NCI-H526 (cell line): ENCODE results near the gene TULP3.
"Not testable (repeated sequence)": the region's sequence is repeated elsewhere in the genome, so short reads cannot be mapped to it uniquely, and the experiment has no call there.

Experiments
- DNase-seq, 2 experiments: peaks; one replicate each; lab custom pipeline; 2025; lab: John Stamatoyannopoulos, UW

The TULP3 gene, protein sequence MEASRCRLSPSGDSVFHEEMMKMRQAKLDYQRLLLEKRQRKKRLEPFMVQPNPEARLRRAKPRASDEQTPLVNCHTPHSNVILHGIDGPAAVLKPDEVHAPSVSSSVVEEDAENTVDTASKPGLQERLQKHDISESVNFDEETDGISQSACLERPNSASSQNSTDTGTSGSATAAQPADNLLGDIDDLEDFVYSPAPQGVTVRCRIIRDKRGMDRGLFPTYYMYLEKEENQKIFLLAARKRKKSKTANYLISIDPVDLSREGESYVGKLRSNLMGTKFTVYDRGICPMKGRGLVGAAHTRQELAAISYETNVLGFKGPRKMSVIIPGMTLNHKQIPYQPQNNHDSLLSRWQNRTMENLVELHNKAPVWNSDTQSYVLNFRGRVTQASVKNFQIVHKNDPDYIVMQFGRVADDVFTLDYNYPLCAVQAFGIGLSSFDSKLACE

DNA sequence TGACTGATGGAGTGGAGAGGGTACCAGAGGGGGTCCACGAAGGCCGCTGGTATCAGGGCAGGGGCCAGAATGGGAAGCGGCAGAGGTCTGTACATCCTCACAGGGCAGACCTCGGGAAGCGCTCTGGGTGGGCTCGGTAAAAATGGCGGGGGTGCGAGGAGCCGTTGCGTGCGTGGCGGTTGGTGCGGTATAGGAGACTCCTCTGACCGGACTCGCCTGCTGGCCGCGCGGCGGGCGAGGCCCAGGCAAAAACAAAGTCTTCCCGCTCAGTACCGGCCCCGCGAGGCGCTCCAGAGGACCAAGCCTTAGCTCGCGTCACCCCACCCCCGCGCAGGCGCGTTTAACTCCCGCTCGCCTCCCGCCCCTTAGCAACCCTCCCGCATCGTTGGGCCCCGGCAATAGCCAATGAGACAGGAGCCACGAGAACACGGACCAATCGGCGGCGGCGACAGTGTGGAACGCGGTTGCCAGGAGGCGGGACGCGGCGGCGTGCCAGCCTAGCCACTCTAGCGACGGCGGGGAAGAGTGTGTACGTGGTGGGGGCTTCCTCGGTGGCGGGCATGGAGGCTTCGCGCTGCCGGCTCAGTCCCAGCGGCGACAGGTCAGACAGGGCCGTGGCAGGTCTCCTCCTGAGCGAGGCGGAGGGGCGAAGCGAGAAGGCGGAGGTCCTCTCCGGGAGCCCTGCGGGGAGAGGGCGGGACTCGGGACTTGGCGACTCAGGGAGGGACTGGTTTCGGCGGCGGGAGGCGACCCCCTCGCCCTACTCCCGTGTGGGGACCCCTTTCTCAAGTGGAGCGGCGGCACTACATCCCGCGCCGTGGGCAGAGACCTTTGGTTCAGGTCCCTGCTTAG is at the start of gene TULP3:
TULP3 (plus strand) TSS at position 504 of the 852 bp plus-strand sequence; CDS start at position 561, 57 bp downstream.
- DNase-seq = peak; percentile 95 to 98

DNA sequence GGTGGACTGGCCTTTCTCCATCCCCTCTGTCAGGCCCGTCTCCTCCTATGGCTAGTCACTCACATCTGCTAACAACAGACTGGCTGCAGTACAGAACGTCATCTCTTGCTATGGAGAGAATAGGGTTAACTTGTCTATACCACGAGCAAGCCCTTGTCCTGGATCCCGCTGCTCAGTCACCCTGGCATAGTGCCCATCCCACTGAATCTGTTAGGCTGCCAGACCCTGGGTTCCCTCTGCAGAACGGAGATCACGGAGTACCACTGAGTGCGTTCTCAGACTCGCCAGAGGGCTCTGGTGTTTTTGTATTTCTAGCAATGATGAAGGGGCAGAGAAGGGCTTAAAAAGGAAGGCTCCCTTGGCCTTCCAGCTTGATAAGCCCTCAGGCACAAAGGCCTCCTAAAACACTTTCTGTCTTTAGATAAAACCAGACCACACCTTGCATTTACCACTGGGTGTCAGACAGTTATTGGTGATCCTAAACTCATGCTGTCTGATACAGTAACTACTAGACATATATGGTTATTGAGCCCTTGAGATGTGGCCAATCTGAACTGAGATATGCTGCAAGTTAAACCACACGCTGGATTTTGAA is 49.5 kb upstream of the TULP3 start:
- no peak for DNase-seq

DNA sequence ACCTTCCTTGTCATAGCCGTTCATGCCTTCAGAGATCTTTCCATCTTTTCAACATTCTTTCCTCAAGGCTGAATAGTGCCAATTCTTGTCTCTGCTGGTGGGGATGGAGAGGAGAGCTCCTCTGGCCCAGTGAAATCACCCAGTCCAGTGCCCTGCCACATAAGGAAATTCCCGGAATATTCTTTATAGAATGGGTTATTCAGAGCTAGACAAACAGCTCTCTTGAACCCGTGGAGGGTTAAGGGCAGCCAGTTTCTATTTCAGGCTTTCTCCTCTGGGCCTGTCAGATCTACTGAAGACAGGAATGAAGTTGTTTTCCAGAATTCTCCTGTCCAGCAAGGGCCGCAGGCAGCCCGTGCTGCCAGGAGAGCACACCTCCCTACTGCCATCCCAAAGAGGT is 47.7 kb upstream of the TULP3 start:
- no peak for DNase-seq

DNA sequence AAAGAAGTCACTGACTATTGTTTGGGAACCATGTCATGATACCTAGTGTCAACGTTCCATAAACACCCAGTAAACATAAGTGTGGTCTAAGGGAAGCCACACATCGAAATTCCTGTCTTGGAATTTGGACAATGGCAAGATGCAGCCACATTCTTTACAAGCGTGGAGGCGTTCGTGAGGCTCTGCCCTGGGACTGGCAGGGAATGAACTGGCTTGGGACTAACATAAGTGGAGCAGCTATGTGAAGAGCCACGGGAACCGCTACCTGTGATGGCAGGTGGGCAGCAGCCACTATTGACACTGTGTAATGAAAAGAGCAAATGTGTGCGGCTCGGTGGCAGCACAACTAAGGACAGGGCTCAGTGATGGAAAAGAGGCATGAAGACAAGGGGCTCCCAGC is 45.9 kb upstream of the TULP3 start:
- DNase-seq = no peak

DNA sequence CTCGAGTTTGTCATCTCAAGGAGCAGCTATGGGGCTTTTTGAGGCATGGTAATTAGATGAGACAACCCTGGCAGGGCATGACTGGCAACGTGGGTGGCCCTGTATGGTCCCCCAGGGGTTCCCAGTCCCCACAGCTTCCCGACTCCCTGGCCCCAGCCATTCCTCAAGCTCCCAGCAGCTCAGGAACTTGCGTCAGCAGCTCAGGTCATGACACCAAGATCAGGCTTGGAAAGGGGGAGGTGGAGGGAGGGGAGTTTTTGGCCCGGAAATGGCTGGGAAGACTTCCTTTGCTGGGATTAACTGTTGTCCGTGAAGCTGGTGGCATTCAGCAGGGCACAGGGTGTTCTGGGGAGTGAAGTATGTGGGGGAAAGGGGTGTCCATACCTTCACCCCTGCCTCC is 45.4 kb upstream of the TULP3 start:
- no peak for DNase-seq

DNA sequence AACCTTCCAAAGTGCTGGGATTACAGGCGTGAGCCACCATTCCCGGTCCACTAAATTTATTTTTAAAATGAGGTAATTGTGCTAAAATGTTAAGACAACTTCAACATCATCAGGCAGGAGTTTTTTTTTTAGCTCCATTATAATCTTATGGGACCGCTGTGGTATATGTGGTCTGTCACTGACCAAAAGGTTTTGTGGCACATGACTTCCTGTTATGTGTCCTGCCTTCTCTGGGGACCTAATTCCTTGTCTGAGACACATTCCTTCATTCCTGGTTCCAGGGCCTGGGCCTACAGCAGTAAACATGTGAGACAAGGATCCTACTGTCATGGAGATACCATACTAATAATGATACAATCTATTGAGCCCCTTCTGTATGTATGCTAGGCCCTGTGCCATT is 38.8 kb upstream of the TULP3 start:
- DNase-seq = no peak

DNA sequence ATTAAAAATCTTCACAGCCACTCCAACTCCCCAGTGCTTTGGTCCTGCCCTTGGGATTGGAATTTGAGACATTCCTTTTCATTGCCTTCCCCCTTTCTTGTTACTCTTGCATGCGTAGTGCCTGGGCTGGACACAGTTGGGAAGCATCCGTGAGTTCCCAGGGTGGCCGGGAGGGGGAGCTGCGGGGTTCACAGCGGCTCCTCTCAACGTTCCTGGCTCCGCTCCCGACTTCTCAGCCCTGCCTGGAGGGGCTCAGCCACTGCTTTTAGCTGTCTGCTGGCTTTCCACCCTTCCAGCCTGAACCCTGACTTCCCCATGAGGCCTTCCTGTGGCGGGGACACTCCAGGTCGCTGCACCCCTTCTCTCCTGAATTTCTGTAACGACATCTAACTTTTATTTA is 37.1 kb upstream of the TULP3 start:
- DNase-seq = peak; percentile 32 to 79

DNA sequence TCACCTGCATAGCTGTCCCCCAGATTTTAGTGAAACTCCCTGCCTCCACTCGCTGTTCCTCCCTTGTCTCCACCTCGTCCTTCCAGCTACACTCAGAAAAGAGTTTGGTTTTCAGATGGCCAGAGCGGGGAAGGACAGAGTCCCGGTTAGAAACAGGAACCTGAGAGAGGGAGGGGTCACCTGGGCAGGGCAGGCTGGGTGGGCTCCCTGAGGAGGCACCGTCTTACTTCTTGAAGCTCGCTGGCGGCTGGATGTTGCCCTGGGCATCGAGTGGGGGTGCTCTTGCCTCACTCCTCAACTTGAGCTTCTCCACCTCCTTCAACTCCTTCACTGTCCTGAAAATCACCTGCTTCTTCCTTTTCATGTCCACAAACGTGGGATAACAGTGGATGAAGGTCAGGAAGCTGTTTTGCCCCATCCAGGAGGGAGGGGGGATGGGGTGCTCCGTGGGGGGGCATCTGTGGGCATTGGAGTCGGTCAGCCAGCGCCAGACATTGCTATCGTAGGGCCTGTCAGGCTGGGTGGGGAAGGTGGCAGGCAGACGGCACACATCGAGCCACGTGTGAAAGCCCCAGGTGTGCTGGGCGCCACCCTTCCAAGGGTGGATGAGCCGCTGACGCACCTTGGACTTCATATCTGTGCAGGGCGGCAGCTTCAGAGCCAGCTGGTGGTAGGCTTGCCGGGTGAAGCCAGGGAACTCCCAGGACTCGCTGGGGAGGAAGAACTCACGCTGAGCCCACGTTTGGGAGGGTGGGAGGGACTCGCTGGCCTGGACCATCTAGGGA is 35.8 kb upstream of the TULP3 start:
- peak; percentile 18 to 69 for DNase-seq

DNA sequence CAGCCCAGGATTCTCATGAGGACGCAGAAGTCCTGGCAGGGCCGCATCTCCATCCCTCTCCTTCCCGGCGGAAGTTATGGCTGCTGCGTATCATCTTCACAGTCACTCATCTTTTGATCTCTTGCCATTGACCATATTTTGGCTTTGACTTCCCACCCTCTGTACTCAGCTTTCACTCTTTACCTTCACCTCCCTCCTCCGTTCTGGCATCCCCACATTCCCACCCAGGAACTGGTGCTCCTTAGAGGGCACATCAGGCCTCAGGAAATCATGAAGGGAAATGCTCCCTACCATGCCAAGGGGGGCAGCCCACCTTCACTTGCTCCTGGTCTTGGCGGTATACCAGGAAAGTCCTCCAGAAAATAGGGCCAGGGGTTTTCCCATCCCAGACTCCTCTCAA is 35.1 kb upstream of the TULP3 start:
- DNase-seq = no peak

DNA sequence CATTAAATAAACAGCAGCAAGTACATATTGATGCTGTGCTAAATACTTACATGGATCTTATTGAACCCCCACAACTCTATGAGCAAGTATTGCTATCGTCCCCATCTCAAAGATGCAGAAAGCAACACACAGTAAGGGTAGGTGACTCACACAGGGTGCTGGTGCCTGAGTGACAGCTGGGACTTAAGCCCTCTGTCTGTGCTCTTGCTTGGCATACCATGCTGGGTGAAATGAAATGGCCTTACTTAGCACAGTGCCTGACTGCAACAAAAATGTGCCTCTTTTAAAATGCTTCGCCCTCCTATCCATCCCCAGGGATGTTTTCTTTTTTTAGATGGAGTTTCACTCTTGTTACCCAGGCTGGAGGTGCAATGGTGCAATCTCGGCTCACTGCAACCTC is 34.6 kb upstream of the TULP3 start:
- no peak for DNase-seq

DNA sequence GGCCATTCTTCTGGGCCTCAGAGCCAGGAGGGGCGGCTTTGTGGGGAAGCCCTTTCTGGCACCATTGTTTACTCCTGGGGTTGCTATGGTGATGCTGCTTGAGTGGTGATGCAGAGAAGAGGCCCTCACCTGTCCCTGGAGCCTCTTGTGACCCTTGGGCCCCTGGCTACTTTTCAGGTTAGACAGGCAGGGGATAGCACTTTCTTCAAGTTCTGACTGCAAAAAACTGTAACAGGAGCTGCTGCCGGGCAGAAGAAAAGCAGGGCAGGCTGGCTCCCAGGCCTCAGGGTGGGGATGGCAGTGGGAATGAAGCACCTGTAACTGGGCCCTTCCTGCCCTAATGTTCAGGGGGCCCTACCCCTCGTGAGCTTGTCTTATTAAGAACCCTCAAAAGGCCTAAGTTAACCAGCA is 33.7 kb upstream of the TULP3 start, which contains the start of gene TEX52:
TEX52 (minus strand) TSS at position 19 of the 411 bp plus-strand sequence; CDS start at position 6, 13 bp downstream.
- DNase-seq = peak in 1 of 2 experiments; percentile 43

DNA sequence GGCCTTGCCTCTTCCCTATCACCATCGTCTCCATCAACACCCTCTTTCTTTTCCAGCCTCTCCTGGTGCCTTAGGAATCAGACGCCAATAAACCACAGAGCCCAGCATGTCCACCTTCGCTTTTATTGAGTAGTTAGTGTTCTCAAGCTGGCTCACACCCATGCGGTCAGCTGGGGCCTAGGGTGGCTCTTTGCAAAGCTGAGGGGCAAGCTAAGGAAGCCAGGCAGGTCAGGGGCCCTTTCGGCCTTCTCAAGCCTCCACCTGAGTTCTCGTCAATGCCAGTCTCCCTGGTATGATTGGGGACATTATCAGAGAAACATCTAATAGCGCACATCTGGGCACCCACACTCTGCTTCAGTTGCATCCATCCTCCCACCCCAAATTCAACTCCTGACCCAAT is 33.1 kb upstream of the TULP3 start:
- DNase-seq = no peak

DNA sequence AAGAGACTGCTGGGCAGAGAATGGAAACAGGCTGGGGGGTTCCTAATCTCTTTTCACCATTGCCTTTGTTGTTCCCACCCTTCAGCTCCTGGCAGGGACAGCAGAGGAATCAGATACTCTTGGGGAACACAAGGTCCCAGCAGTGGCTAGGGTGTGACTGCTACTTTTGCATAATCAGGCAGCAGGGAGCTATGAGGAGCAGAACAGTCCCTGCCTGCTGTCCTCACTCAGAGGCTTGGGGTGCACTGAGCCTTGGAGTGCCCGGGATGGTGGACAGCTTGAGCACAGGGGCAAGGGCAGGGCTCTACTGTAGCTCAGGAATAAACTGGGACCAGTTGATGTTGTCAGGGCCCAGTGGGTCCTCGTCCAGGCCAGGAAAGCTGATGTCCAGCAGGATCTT is 32.4 kb upstream of the TULP3 start:
- no peak for DNase-seq

DNA sequence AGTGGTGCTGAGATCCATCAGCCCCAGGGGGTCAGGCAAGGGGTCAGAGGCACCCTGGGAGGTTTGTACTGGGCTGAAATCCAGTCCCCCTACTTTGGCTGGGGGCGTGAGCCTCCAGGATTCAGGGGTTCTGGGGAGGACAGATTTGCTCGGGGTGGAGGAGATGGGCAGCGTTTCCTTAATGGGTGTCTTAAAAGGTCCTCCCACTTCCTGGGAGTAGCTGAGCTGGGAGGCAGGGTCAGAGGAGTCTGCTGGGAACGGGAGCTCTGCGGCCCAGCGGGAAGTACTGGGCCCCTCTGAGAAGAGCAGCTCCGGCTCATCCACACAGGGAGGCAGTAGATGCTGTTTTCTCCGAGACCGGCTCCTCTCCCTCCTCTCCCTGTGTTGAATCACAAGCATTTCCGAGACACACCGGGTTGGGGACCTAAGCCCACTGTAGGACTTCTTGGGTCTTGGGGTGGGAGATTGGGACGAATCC is 31.7 kb upstream of the TULP3 start:
- DNase-seq = no peak

DNA sequence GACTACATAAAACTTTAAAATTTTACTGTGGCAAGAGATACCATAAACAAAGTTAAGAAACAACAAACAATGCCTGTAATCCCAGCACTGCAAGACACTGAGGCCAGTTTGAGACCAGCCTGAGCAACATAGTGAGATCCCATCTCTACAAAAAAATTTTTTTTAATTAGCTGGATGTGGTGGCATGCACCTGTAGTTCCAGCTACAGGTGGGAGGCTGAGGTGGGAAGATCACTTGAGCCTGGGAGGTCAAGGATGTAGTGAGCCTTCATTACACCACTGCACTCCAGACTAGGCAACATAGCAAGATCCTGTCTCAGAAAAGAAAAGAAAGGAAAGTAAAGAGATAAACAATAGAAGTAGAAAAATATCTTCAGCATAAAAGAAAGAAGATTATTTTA is 30.5 kb upstream of the TULP3 start:
- no peak for DNase-seq

DNA sequence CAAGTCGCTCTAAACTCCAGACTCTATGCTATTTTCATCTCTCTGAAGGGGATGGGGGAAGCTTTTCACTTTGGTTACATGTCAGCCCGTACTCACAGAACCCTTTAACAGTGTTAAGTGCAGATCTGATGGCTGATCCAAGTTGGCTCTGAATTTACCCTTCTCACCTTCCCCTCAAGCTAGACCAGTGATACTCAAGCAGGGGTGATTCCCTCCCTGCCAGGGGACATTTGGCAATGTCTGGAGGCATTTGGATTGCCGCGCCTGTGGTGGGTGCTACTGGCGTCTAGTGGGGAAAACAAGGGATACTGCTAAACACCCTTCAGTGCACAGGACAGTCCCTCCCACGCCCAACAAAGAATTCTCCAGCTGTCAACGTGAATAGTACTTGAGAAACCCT is 27.8 kb upstream of the TULP3 start:
- DNase-seq = no peak

DNA sequence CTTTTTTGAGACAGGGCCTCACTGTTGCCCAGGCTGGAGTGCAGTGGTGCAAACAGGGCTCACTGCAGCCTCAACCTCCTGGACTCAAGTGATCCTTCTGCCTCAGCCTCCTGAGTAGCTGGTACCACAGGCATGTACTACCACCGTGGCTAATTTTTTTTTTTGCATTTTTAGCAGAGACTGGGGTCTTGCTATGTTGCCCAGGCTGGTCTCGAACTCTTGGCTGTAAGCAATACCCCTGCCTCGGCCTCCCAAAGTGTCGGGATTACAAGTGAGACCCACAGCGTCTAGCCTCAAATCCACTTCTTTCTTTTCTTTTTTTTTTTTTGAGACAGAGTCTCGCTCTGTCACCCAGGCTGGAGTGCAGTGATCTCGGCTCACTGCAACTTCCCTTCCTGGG is 27.3 kb upstream of the TULP3 start:
- DNase-seq = not testable (repeated sequence)

DNA sequence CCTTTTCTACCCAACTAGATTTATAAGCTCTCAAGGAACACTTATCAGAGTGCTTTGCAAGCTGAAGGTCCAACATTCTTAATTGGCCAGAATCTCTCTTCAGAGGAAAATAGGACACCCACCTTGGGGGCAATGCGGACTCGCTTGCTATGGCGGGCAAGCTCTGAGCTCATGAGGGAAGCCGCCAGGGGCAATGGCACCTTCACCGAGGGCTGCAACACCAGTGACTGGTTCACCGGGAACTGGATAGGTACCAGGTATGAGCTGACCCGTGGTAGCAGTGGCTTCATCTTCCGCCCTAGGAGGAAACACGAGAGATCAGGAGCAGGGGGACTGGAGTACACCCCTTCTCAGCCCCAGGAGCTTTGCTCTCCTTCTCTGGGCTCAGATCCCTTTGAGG is 26.5 kb upstream of the TULP3 start:
- no peak for DNase-seq

DNA sequence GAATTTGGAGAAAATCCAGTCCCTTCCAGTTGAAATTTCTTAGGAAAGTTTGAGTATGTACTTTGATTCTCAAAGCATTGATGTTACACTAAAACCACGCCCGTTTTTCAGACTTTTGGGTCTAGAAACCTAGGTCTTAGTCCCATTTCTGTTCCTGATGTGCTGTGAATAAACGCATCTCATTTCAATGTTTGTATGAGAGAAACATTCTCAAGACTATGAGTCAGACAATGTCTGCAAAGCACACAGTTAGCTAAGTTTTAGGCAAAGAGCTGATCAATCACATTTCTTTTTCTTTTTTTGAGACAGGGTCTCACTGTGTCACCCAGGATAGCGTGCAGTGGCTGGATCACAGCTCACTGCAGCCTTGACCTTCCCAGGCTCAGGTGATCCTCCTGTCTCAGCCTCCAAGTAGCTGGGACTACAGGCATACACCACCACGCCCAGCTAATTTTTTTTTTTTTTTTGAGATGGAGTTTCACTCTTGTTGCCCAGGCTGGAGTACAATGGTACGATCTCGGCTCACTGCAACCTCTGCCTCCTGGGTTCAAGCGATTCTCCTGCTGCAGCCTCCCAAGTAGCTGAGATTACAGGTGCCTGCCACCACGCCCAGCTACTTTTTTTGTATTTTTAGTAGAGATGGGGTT is 21.6 kb upstream of the TULP3 start:
- DNase-seq = not testable (repeated sequence)

DNA sequence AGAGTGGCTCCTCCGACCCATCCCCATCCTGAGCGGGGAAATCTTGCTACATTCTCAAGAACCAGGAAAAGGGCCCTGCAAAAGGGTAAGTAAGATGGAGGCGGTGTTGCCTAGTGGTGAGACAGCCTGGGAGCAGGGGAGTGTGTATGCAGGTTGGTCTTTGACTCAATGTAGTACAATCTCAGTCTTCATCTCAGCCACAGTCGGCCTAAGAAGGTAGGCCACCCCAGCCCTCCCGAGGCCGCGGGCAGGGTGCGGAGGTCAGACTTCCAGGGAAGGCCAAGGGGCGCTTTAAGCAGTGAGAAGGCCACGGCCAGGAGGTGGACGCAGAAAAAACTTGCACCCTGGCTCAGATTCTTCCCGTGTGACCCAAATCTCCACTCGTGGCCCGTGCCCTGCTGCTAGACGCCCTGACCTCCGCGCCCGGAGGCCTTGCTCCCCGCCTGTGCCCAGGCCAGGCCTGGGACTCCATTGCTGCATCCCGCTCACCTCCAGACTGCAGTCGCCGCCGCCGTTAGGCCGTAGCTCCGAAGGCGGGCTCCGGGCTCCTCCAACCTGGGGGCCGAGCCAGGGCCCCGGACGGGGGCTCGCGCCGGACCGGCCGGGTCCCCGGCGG is 14.2 kb upstream of the TULP3 start:
- no peak for DNase-seq
